ENCODE results near the gene C20orf144. TPM values are rescaled to one million over a fixed set of nuclear protein-coding genes. Genes with fewer than 3 reads are reported as not detected.
A peak's percentile ranks its signal among the peaks of the same experiment; 100 is the strongest.

The C20orf144 gene
- total and polyA plus RNA-seq, 9 of the 15 experiments (the other 6 are each of a cell fraction or from before 2014, with no cell fraction given), result 0.04 to 0.23 (median 0.11) TPM; not detected in 2

DNA sequence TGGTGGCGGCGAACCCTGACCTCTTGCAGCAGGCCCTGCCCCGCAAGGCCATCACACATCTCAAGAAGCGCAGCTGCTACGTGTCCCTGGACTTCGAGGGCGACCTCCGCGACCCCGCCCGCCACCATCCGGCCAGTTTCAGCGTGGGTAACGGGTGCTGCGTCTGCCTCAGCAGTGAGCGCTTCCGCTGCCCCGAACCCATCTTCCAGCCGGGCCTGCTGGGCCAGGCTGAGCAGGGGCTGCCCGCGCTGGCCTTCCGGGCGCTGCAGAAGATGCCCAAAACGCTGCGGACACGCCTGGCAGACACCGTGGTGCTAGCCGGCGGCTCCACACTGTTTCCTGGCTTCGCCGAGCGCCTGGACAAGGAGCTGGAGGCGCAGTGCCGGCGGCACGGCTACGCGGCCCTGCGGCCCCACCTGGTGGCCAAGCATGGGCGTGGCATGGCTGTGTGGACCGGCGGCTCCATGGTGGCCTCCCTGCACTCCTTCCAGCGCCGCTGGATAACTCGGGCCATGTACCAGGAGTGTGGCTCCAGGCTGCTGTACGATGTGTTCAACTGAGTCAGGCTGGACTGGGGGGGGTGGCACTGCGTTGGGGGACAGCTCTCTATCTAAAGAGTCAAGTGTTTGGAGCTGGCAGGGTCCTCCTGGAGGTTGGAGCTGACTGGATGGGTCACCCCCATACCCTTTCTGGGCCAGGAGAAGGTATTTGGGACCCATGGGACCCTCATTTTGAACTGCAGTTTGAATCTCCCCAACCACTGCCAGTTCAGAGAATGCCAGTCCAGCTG is 5.7 kb downstream of the C20orf144 start (continued):
- no peak for TF ChIP-seq ZNF707 (CRISPR knock-in tag; conservative IDR thresholded peaks at IDR 0.05)
- peak; percentile 25 for TF ChIP-seq FIP1L1 (IDR thresholded peaks at IDR 0.05; ENCODE audit: low read depth, low read length, poor library complexity, severe bottlenecking)
- no peak for TF ChIP-seq HDGF (IDR thresholded peaks at IDR 0.05)
- TF ChIP-seq, protein P1, sequence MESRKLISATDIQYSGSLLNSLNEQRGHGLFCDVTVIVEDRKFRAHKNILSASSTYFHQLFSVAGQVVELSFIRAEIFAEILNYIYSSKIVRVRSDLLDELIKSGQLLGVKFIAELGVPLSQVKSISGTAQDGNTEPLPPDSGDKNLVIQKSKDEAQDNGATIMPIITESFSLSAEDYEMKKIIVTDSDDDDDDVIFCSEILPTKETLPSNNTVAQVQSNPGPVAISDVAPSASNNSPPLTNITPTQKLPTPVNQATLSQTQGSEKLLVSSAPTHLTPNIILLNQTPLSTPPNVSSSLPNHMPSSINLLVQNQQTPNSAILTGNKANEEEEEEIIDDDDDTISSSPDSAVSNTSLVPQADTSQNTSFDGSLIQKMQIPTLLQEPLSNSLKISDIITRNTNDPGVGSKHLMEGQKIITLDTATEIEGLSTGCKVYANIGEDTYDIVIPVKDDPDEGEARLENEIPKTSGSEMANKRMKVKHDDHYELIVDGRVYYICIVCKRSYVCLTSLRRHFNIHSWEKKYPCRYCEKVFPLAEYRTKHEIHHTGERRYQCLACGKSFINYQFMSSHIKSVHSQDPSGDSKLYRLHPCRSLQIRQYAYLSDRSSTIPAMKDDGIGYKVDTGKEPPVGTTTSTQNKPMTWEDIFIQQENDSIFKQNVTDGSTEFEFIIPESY (CRISPR knock-in tag; IDR thresholded peaks at IDR 0.05), result peak; percentile 100
- 0 out of 2 replicates have a peak, but pooled peaks have one; percentile 47 for TF ChIP-seq NR2C2 (CRISPR knock-in tag; IDR thresholded peaks at IDR 0.05)
- no peak for TF ChIP-seq NR2C2 (tag; IDR thresholded peaks at IDR 0.05)
- no peak for TF ChIP-seq FOXO4 (CRISPR knock-in tag; IDR thresholded peaks at IDR 0.05)
- no peak for TF ChIP-seq MAFK (IDR thresholded peaks at IDR 0.05; ENCODE audit: low read length)
- TF ChIP-seq NFIC (IDR thresholded peaks at IDR 0.05), result peak; percentile 43
- TF ChIP-seq SMAD4 (CRISPR knock-in tag; conservative IDR thresholded peaks at IDR 0.05), result no peak
- no peak for TF ChIP-seq UBTF (IDR thresholded peaks at IDR 0.05; ENCODE audit: borderline replicate concordance in 1 of 2, low read depth in 2 of 2, low read length in 2 of 2)
- 0 out of 2 replicates have a peak, but pooled peaks have one; percentile 43 for TF ChIP-seq TGIF2 (CRISPR knock-in tag; IDR thresholded peaks at IDR 0.05)
- TF ChIP-seq ZNF3 (CRISPR knock-in tag; IDR thresholded peaks at IDR 0.05), result no peak
- TF ChIP-seq FOXK2 (conservative IDR thresholded peaks at IDR 0.05 in 1 of 2, IDR thresholded peaks at IDR 0.05 in 1 of 2; ENCODE audit: low read depth in 2 of 2), result no peak
- no peak for TF ChIP-seq MNT (conservative IDR thresholded peaks at IDR 0.05)
- TF ChIP-seq HLTF (IDR thresholded peaks at IDR 0.05), result no peak
- TF ChIP-seq, protein P2, sequence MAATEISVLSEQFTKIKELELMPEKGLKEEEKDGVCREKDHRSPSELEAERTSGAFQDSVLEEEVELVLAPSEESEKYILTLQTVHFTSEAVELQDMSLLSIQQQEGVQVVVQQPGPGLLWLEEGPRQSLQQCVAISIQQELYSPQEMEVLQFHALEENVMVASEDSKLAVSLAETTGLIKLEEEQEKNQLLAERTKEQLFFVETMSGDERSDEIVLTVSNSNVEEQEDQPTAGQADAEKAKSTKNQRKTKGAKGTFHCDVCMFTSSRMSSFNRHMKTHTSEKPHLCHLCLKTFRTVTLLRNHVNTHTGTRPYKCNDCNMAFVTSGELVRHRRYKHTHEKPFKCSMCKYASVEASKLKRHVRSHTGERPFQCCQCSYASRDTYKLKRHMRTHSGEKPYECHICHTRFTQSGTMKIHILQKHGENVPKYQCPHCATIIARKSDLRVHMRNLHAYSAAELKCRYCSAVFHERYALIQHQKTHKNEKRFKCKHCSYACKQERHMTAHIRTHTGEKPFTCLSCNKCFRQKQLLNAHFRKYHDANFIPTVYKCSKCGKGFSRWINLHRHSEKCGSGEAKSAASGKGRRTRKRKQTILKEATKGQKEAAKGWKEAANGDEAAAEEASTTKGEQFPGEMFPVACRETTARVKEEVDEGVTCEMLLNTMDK (IDR thresholded peaks at IDR 0.05; ENCODE audit: borderline replicate concordance, insufficient read depth, low read depth, low read length, poor library complexity, severe bottlenecking), result peak; percentile 28

Measured in K562 (cell line).